Erythroblast (primary cell): ENCODE results near the gene KREMEN2.

Experiments
- GATA1 ChIP-seq: IDR thresholded peaks from 2 replicates; pipeline ENCODE4 v1.6.1; 2011; ENCODE audit warnings: low read depth, mild to moderate bottlenecking, control low read depth, low read length, moderate library complexity
- POLR2A ChIP-seq: IDR thresholded peaks from 2 replicates; pipeline ENCODE4 v1.6.1; 2011; ENCODE audit warnings: mild to moderate bottlenecking, low read length

GRCh38 chr16:2919511-2920255, 44.4 kb upstream of the KREMEN2 start:
- TF ChIP-seq POLR2A (no peak), GATA1 (no peak)
